ENCODE results near the gene ZNF311. TPM values are rescaled to one million over a fixed set of nuclear protein-coding genes. Genes with fewer than 3 reads are reported as not detected.
A peak's percentile ranks its signal among the peaks of the same experiment; 100 is the strongest.
"Not testable (repeated sequence)": the region's sequence is repeated elsewhere in the genome, so short reads cannot be mapped to it uniquely, and the experiment has no call there.

Gene ZNF311
- total and polyA plus RNA-seq, 11 donors, result 0.07 to 0.84 (median 0.21) TPM; not detected in 2

DNA sequence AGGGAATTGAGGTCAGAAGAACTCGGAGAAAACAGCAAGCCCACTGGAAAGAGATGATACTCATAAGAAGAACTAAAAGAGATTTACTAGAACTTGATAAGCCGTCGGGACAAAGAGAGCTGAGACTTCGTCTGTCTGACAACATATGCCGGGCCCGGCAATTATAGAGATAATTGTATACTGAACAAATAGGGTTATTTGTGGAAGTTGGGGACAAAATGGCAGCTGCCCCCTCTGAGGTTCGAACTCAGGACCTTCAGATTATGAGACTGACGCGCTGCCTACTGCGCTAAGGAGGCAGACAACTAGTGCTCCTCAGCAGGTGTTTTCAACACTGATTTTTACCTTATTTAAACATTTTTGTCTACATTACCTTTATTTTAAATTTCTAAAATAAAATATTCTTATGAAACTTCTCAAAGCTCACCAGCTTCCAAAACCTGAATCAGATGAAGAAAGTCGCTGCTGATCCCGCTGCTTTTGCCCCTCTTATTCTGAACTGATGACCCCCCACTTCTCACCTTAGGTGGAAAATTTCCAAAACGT lies 52.0 kb downstream of the ZNF311 start:
- DNase-seq (no peak), ATAC-seq (peak in 2 of 4 donors; percentile 81 to 87)
- no peak for TF ChIP-seq CTCF (IDR thresholded peaks at IDR 0.05)
- TF ChIP-seq POLR2A (IDR thresholded peaks at IDR 0.05), result no peak
- no peaks in the 10 kb centered on the region for H3K36me3 ChIP-seq
- no peak overlapping the region for H3K27ac ChIP-seq
- peaks cover 0 to 13% (median 6%) of the 10 kb centered on the region in 12 donors for H3K4me1 ChIP-seq
- peak overlapping the region in 11 of 12 donors; percentile 5 to 47 (median 37) for H3K4me3 ChIP-seq
- peaks cover 0 to 41% (median 0%) of the 10 kb centered on the region in 9 donors for H3K27me3 ChIP-seq
- 12 to 13% (median 13%) methylated on average over 13 of the region's 13 CpGs for WGBS, 4 donors
- H3K9me3 ChIP-seq, result no peaks in the 10 kb centered on the region
- intact Hi-C loops (cut with DNase I), result no loop called here

- ATAC-seq, H3K36me3 ChIP-seq, H3K9me3 ChIP-seq, H3K27ac ChIP-seq, DNase-seq, H3K4me3 ChIP-seq: not testable (repeated sequence)
- intact Hi-C loops (cut with DNase I), result loop anchor here in 3 of 10 donors (5.0 to 10.0 kb wide), 2 partner anchors 33 to 115 kb away; no protein-coding TSS in a partner anchor
- WGBS, 4 donors, result 95 to 97% (median 96%) methylated on average over 22 to 41 of the region's 41 CpGs
- peaks cover 0 to 20% (median 6%) of the 10 kb centered on the region in 12 donors for H3K4me1 ChIP-seq
- H3K27me3 ChIP-seq, result peaks cover 0 to 14% (median 0%) of the 10 kb centered on the region in 9 donors
Observed at GRCh38 chr6:28949656-28950195, 55.4 kb downstream of the ZNF311 start.

GRCh38 chr6:28948782-28949486 lies 56.2 kb downstream of the ZNF311 start:
- Histone ChIP-seq H3K4me1 (peaks cover 0 to 18% (median 4%) of the 10 kb centered on the region in 12 donors), H3K9me3 (no peaks in the 10 kb centered on the region), H3K4me3 (no peak overlapping the region), H3K27me3 (peaks cover 0 to 6% (median 0%) of the 10 kb centered on the region in 9 donors), H3K27ac (no peak overlapping the region), H3K36me3 (no peaks in the 10 kb centered on the region)
- TF ChIP-seq CTCF (IDR thresholded peaks at IDR 0.05), result no peak
- TF ChIP-seq POLR2A (IDR thresholded peaks at IDR 0.05), result no peak
- no peak for DNase-seq
- 87 to 88% (median 88%) methylated on average over 23 of the region's 23 CpGs for WGBS, 4 donors
- intact Hi-C loops (cut with DNase I), result loop anchor here in 3 of 10 donors (5.0 to 10.0 kb wide), 2 partner anchors 33 to 114 kb away; no protein-coding TSS in a partner anchor
- ATAC-seq, result no peak

GRCh38 chr6:28947831-28948270 lies 57.3 kb downstream of the ZNF311 start:
- intact Hi-C loops (cut with DNase I), result loop anchor here in 3 of 10 donors (5.0 to 10.0 kb wide), 2 partner anchors 34 to 113 kb away; no protein-coding TSS in a partner anchor
- DNase-seq (no peak), ATAC-seq (no peak)
- H3K27me3 ChIP-seq, result no peaks in the 10 kb centered on the region
- 76 to 90% (median 82%) methylated on average over 1 of the region's 1 CpG for WGBS, 4 donors
- peaks cover 0 to 12% (median 0%) of the 10 kb centered on the region in 12 donors for H3K4me1 ChIP-seq
- H3K36me3 ChIP-seq, result no peaks in the 10 kb centered on the region
- no peak for TF ChIP-seq POLR2A (IDR thresholded peaks at IDR 0.05)
- TF ChIP-seq CTCF (IDR thresholded peaks at IDR 0.05), result no peak
- no peaks in the 10 kb centered on the region for H3K9me3 ChIP-seq
- no peak overlapping the region for H3K4me3 ChIP-seq
- no peak overlapping the region for H3K27ac ChIP-seq
